Panc1 (cell line): Measurements from ENCODE around the gene C1RL.

Experiments used
- CTCF ChIP-seq: fragments of 450-650 bp; IDR thresholded peaks from 2 replicates; pipeline ENCODE4 v1.5.1; 2017; ENCODE audit warnings: mild to moderate bottlenecking
- POLR2AphosphoS5 ChIP-seq: IDR thresholded peaks from 2 replicates; pipeline ENCODE4 v1.6.1; 2012; ENCODE audit warnings: mild to moderate bottlenecking, low read depth, low read length, moderate library complexity
- REST ChIP-seq, 2 experiments: IDR thresholded peaks; 2 replicates each; pipeline ENCODE4 v1.6.1; 2011 to 2012; ENCODE audit warnings: low read depth in 2 of 2, control low read depth in 1 of 2, low read length in 1 of 2, mild to moderate bottlenecking in 1 of 2, moderate library complexity in 1 of 2; ENCODE audit not compliant: insufficient read depth in 1 of 2

- TF ChIP-seq CTCF (no peak), POLR2AphosphoS5 (no peak), REST (IDR thresholded peaks at IDR 0.05; ENCODE audit: insufficient read depth in 1 of 2, low read depth in 2 of 2, low read length in 1 of 2) (no peak)
Measured at GRCh38 chr12:7079826-7080125, 29.2 kb downstream of the C1RL start.
